Activated gamma-delta T cell treated with anti-CD3 and anti-CD28 coated beads, Interleukin-2, amount 50 U/mL, for 16 hours (primary cell): ENCODE measurements around the gene ANKLE2.
"Not testable (repeated sequence)": the region's sequence is repeated elsewhere in the genome, so short reads cannot be mapped to it uniquely, and the experiment has no call there.

ENCODE experiments used
- DNase-seq: peaks from one replicate; pipeline ENCODE4 v3.0.0-alpha.2; 2020; ENCODE audit warnings: low read depth

Gene ANKLE2

DNA sequence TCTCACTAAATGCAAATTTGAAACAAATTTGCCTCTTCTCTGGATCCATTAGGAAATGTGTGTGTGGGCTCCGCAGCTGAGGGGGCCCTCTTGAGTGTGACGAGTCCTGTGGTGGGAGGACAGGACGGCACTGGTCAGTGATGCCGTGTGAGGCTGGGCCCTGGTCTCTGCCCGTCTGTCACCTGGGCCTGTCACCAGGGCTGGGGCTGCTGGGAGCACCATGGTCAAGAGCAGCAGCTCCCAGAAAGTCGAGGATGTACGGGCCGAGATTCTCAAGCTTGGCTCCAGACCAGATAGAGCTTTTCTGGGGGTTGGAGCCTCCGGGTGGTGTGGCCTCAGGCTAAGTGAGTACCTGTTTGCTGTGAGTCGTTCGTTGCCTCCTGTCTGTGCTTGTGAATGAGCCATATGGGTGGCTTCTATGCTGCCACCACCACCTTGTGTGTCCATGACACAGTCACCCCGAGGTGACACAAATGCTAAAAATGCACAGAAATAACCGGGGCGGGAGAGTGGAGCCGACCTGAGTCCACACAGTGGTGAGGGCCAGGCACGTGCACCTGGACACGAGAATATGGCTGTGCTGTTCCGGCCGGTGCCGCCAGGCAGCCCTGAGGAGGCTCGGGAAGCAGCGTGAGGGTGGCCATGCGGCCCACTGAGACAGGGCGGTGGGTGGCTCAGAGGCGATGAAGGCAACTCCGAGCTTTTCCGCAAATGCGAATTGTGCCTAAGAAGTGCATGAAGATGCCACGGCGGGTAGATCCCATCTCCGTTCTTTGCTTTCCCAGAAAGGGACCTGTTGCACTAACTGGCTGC lies 42.3 kb downstream of the ANKLE2 start:
- DNase-seq, result no peak

DNA sequence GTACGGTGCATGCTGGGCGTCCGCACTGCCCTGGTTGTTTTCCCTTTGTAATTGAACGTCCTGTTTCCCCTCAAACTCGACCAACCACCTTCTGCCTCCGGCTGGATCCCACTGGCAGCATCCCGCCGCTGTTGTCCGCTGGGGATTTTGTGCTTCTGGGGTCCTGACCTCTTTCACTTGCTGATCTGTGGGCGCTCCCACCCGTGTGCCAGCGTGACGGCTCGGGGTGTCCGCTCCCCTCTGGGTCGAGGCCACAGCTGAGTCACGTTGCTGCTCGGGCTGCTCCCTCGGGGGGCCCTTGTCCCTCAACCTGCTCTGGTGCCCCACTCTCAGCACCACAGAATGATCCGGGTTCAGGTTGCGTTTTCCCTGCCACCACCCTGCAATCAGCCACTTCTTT lies 43.0 kb downstream of the ANKLE2 start:
- DNase-seq, result no peak

GRCh38 chr12:132717531-132718387 lies 43.9 kb downstream of the ANKLE2 start:
- no peak for DNase-seq

- DNase-seq, result no peak
Observed at GRCh38 chr12:132717011-132717410, 44.6 kb downstream of the ANKLE2 start.

DNA sequence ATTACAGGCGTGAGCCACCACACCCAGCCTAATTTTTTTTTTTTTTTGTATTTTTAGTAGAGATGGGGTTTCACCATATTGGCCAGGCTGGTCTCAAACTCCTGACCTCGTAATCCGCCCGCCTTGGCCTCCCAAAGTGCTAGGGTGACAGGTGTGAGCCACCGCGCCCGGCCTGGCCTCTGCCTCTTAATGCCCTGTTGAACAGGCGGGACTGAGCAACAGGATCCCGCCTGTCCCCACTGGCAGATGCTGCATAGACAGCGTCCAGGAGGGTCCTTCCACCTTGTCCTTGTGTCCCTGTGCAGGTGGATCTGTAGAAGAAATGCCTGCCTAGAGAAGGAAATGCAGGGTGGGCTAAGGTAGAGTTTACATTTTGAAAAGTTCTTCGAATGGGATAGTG lies 45.3 kb downstream of the ANKLE2 start:
- no peak for DNase-seq

GRCh38 chr12:132715874-132716273 lies 45.8 kb downstream of the ANKLE2 start:
- DNase-seq, result no peak

GRCh38 chr12:132713123-132713522 lies 48.5 kb downstream of the ANKLE2 start:
- no peak for DNase-seq

DNA sequence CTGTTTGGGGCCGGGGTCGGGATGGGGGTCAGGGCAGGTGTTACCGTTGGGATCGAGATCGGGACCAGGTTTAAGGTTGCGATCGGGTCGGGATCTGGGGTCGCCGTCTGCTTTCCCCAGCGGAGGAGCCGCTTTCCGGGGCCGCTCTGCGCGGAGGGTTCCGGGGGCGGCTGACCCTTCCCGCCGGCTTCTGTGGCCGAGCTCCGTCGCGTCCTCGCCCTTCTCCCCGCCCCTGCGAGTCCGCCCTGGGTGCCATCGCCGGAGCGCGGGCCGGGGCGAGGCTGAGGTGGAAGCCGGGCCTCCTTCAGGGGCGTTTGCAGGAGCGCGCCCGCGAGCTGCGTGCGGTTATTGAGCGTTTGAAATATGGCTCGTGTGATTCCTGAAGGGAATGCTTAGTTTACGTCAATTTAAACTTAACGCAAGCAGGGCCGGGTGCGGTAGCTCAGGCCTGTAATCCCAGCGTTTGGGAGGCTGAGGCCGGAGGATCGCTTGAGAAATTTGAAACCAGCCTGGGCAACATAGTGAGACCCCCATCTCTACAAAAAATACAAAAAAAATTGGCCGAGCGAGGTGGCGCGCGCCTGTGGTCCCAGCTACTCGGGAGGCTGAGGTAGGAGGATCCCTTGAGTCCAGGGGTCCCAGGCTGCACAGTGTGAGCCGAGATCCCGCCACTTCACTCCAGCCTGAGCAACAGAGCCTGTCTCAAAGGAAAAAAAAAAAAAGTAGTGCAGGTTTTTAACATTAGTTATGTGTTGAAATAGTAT lies 50.4 kb downstream of the ANKLE2 start:
- DNase-seq, result no peak

DNA sequence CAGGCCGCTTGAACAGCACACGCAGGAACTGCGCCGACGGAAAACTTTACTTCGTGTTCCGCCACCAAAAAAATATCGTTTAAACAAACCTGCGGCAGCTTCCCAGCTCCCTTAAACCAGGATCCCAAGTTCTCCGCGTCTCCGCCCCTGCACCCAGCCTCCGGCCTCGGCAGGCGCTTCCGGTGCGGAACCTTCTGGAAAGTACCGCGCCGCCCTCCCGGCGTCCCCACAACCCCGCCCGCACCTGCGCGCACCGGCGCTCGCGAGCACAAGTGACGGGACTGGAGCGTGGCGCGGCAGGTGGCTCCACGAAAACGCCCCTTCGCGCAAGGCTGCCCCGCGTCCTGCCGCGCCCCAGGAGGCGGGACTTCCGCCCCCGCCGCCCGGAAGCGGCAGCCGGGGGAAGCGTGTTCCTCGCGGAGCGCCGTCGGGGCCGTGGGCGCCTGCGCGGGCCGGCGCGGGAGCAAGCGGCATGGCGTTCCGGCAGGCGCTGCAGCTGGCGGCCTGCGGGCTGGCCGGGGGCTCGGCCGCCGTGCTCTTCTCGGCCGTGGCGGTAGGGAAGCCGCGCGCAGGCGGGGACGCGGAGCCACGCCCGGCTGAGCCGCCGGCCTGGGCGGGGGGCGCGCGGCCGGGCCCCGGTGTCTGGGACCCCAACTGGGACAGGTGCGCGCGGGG lies 51.1 kb downstream of the ANKLE2 start, which contains the start of gene PGAM5:
PGAM5 (plus strand) TSS at position 438 of the 675 bp plus-strand sequence; CDS start at position 473, 35 bp downstream.
- peak; percentile 85 for DNase-seq

DNA sequence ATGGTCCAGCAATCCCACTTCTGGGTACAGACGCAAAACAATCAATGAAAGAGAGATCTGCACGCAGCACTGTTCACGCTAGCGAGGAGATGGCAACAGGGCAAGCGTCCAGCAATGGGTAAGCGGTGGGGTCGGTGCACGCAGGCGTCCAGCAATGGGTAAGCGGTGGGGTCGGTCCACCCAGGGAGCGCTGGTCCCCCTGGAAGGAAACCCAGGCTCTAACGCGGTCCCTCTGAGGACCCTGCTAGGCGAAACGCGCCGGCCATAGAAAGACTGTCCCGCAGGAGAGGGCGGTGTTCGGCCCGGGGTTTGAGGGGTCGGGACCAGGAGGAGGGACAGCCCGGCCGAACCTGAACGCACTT lies 51.6 kb downstream of the ANKLE2 start:
- DNase-seq, result no peak

DNA sequence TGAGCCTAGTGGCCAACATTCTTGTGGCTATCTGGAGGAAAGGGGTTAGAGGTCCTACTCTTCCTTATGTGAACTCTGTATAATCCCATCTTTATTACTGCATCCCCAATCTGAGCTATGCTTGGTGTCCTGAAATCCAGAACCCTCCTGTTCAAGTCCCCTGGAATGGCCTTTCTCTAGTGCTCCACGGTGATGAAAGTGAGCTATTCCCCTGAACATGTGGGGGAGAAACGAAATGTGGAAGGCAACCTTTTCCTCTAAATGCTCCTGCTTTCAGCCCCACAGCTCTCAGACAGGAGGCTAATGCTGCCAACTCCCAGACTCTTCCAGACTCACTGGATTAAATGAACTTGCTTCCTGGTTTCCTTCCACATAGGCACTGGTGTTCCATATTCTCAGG lies 53.5 kb downstream of the ANKLE2 start:
- no peak for DNase-seq

GRCh38 chr12:132707241-132707640 lies 54.4 kb downstream of the ANKLE2 start:
- DNase-seq, result no peak

- DNase-seq, result no peak
Observed at GRCh38 chr12:132703641-132704040, 58.0 kb downstream of the ANKLE2 start.

- DNase-seq, result no peak
Observed at GRCh38 chr12:132702640-132703039, 59.0 kb downstream of the ANKLE2 start.

DNA sequence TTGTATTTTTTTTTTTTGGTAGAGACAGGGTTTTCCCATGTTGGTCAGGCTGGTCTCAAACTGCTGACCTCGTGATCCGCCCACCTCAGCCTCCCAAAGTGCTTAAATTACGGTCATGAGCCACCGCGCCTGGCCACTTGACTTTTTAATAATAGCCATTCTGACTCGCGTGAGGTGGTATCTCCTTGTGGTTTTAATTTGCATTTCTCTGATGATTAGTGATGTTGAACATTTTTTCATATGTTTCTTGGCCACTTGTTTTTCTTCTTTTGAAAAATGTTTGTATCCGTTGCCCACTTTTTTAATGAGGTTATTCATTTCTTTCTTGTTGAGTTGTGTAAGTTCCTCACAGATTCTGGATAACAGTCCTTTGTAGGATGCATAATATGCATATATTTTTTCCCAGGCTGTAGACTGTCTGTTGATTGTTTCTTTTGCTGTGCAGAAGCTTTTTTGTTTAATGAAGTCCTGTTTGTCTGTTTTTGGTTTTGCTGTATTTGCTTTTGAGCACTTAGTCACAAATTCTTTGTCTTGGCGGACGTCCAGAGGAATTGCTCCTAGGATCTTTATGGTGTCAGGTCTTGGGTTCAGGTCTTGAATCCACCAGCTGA lies 61.3 kb downstream of the ANKLE2 start:
- DNase-seq, result no peak

DNA sequence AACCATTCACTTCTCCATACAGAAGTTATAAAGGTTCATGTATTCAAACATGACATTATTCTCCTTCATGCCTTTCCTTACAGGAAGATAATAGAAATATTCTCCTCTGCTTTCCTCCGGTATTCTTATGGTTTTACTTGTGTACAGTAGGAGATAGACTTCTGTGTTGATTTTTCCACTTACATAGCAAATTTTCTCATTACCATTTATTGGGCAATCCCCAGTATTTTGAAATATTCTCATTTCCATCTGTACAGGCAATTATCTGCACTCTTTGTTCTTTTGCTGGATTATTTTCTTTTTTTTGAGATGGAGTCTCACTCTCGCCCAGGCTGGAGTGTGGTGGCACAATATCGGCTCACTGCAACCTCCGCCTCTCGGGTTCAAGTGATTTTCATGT lies 63.3 kb downstream of the ANKLE2 start:
- no peak for DNase-seq

DNA sequence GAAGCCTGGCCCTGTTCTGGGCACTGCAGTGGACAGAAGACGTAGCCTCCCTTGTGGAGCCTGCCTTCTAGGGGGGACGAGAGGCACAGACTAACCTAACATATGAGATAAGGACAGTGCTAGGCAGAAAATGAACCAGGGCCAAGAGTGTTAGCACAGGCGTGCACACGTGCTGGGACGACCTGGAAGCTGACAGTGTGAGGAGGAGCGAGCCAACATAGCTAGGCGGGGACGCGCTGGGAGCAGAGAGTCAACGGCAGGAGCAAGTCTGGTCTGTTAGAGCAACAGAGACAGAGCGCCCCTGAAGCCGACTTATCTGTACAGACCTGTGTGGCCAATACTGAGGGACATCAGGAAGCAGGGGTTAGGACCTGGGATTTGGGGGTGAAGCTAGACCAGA lies 66.2 kb downstream of the ANKLE2 start:
- DNase-seq, result no peak

DNA sequence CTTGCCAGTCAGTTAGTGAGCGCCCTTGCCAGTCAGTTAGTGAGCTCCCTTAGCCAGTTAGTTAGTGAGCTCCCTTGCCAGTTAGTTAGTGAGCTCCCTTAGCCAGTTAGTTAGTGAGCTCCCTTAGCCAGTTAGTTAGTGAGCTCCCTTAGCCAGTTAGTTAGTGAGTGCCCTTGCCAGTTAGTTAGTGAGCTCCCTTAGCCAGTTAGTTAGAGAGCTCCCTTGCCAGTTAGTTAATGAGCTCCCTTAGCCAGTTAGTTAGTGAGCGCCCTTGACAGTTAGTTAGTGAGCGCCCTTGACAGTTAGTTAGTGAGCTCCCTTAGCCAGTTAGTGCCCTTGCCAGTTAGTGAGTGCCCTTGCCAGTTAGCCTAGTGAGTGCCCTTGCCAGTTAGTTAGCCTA lies 66.7 kb downstream of the ANKLE2 start:
- DNase-seq, result not testable (repeated sequence)

DNA sequence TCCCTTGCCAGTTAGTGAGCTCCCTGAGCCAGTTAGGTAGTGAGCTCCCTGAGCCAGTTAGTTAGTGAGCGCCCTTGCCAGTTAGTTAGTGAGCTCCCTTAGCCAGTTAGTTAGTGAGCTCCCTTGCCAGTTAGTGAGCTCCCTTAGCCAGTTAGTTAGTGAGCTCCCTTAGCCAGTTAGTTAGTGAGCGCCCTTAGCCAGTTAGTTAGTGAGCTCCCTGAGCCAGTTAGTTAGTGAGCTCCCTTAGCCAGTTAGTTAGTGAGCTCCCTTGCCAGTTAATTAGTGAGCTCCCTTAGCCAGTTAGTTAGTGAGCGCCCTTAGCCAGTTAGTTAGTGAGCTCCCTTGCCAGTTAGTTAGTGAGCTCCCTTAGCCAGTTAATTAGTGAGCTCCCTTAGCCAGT lies 69.6 kb downstream of the ANKLE2 start:
- not testable (repeated sequence) for DNase-seq

DNA sequence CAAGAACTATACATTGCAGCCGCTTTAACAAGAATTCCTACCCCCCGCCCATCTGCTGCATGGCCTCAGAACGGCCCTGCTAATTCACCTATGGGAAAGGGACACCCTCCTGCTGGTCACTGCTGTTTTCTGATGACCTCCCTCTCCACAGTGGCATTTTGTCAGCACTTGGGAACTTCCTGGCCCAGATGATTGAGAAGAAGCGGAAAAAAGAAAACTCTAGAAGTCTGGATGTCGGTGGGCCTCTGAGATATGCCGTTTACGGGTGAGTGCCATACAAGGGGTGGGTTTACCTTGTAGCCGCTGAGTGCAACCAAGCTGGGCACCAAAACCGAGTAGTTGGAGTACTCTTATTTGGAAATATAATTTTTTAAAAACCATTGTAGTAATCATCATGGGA lies 71.5 kb downstream of the ANKLE2 start:
- no peak for DNase-seq

DNA sequence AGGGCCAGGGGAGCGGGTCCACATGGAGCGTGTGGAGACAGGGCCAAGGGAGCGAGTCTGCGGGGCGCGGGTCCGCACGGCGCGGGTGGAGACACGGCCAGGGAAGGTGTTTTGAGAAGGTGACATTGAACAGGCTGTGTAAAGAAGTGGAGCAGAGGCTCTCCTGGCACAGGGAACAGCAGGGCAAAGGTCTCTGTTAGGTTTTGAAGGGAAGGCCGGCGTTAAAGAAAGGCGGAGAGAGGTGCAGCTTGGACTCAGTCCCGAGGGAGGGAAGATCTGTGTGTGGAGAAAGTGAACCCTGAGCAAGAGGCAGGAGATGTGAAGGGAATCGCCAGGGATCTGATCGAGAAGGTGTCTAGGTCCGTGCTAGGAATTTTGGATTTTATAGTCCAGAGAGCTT lies 72.4 kb downstream of the ANKLE2 start:
- DNase-seq, result no peak
